ENCODE results near the gene LMAN2L.
A peak's percentile ranks its signal among the peaks of the same experiment; 100 is the strongest.

LMAN2L gene

DNA sequence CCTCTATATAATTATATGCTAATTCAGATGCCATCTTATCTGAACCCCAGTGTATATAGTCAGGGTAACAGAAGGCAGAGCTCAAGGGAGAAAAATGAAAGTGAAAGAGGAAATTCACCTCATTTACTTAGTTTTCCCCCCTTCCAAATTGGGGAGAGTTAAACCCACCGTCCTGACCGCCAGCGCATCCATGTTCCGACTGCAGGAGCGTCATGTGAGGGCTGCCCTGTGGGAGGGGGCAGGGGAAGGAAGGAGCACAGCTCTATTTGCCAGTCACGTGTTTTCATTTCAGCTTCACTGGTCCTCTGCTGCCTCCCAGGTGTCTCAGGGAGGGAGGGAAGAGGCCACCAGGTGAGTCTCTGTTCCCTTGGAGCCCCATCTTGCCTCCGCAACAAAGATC is 34.1 kb upstream of the LMAN2L start:
- peak; percentile 71 for DNase-seq (ENCODE audit: low read depth)
- TF ChIP-seq, protein P1, sequence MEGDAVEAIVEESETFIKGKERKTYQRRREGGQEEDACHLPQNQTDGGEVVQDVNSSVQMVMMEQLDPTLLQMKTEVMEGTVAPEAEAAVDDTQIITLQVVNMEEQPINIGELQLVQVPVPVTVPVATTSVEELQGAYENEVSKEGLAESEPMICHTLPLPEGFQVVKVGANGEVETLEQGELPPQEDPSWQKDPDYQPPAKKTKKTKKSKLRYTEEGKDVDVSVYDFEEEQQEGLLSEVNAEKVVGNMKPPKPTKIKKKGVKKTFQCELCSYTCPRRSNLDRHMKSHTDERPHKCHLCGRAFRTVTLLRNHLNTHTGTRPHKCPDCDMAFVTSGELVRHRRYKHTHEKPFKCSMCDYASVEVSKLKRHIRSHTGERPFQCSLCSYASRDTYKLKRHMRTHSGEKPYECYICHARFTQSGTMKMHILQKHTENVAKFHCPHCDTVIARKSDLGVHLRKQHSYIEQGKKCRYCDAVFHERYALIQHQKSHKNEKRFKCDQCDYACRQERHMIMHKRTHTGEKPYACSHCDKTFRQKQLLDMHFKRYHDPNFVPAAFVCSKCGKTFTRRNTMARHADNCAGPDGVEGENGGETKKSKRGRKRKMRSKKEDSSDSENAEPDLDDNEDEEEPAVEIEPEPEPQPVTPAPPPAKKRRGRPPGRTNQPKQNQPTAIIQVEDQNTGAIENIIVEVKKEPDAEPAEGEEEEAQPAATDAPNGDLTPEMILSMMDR (IDR thresholded peaks at IDR 0.05; ENCODE audit: insufficient read depth, low read depth, low read length, missing control alignments): no peak
- peak overlapping the region; percentile 25 for H3K4me3 ChIP-seq (ENCODE audit: low read depth, low read length)

DNA sequence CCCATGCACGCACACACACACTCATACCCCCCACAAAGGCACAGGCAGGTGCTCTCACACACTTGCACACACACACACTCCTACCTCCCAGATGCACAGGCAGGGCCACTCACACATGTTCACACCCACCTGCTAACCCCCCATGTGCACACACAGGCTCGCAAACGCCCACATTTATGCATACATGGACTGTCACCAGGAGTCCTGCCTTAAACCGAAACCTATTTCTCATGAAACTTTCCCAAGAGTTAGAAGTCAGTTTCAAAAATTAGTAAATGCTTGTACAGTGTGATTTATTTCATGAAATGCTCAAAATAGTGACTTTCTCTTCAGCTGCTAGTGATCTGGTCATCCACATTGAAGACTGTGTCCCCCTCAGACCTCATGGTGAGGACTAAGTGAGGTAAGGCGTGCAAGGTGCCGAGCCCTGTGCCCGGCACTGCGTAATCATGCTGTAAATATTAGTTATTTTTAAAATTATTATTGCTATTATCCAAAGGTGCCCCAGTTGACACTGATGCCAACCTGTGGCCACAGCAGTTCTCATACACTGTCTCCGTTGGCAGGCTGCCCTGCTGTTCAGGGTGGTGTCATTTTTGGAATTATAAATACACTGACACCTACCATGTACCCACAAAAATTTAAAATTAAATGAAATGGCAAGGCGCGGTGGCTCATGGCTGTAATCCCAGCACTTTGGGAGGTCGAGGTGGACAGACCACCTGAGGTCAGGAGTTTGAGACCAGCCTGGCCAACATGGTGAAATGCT is 33.2 kb upstream of the LMAN2L start:
- DNase-seq (ENCODE audit: low read depth): peak; percentile 77
- TF ChIP-seq, protein P1 (IDR thresholded peaks at IDR 0.05; ENCODE audit: insufficient read depth, low read depth, low read length, missing control alignments): no peak

DNA sequence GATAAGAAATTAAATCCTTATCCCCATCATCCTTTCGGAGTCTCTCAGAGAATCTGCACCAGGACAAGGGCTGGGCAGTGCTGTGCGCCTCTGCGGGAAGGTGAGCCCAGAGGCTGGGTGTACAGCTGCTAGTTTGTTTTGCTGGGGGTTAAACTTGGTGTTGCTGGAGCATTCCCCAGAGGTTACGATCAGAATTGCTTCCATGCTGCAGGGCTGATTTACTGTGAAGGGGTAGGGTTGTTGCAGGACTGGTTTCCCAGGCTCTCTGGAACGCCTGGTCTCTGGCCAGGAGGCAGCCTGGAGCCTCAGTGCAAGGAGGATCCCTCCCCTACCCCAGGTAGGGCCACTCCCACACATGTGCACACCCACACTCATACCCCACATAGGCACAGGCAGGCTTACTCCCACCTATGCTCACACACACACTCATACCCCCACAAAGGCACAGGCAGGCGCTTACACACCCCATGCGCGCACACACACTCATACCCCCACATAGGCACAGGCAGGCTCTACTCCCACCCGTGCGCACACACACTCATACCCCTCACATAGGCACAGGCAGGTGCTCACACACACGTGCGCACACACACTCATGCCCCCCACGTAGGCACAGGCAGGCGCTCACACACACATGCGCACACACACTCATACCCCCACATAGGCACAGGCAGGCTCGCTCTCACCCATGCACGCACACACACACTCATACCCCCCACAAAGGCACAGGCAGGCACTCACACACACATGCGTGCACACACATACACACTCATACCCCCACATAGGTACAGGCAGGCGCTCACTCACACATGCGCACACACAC is 32.1 kb upstream of the LMAN2L start:
- TF ChIP-seq, protein P1 (IDR thresholded peaks at IDR 0.05; ENCODE audit: insufficient read depth, low read depth, low read length, missing control alignments): no peak

More for the DNA sequence above, 33.2 kb upstream of the LMAN2L start:
- H3K4me3 ChIP-seq (ENCODE audit: low read depth, low read length): peak overlapping the region; percentile 25

DNA sequence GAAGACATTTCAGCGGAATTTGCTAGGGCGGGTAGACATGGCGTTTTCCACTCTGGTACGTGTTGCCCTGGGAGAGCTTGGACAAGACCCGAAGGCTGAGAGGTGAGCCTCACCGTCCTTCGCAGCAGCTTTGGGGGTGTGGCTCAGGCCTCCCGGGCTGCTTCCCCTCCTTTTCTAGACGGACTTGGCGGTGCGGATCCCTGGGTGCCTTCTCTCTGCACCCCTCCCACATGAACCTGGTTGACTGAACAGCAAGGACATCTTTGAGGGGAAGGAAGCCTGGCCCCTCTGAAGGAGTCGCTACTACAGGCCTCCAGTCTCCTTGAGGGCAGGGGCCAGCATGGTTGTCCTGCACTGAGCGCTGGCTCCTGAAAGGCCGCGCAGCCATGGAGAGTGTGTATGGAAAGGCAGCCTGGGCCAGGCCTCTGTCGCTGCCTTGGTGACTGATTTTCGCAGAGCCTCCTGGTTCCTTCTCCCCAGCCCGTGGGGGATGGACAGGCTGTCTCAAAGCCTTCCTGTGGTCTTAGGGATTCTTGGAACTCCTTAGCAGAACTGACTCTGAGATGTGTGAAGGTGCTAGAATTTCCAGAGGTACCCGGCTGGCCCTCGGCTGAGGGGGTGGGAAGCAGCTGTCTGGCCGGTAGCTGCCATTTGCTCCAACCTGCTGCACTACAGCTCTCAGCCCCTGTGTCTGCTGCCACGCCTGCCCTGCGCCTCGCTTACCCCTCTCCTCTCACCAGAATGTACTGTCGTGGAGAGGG is 30.8 kb upstream of the LMAN2L start:
- H3K4me3 ChIP-seq (ENCODE audit: low read depth, low read length): no peak overlapping the region
- TF ChIP-seq, protein P1 (IDR thresholded peaks at IDR 0.05; ENCODE audit: insufficient read depth, low read depth, low read length, missing control alignments): no peak
- no peak for DNase-seq (ENCODE audit: low read depth)

More for the DNA sequence above, 32.1 kb upstream of the LMAN2L start:
- DNase-seq (ENCODE audit: low read depth): no peak
- no peak overlapping the region for H3K4me3 ChIP-seq (ENCODE audit: low read depth, low read length)

DNA sequence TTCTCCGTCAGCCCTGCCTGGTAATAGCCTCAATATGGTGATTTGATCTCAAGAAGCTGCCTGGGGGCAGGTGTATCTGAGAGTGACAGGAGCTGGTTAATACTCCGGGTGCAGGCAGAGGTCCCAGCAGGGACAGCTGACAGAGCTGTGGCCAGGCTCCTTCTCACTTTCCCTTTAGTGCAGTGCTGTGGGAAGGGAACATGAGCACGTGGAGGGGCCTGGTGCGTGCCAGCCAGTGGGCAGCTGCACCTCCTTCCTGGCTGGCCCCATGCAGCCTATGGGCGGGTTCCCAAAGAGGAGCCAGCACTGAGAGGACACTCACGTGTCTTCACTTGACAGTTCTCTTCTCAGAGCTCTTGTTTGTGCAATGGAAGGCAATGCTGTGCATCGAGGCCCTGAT is 29.9 kb upstream of the LMAN2L start:
- no peak overlapping the region for H3K4me3 ChIP-seq (ENCODE audit: low read depth, low read length)
- no peak for DNase-seq (ENCODE audit: low read depth)
- TF ChIP-seq, protein P1 (IDR thresholded peaks at IDR 0.05; ENCODE audit: insufficient read depth, low read depth, low read length, missing control alignments): no peak

DNA sequence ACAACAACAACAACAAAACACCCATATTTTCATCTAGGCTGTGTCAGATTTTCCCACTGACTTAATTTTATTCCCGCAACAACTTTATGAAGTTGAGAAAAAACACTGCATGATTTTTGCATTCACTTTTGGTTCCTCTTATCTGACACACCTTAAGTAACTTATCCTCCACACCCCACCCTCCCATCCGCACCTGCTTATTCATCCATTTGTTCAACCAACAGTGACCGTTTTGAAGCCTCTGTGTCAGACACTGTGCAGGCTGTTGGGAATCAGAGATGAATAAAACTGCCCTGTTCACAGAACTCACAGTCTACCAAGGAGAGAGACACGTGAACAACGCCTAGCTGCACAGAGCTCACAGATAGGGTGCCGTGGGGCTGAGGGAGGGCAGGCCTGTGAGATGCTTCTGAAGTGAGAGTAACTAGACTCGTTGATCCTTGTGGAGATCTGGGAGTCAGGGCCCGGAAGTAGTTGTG is 28.3 kb upstream of the LMAN2L start:
- TF ChIP-seq, protein P1 (IDR thresholded peaks at IDR 0.05; ENCODE audit: insufficient read depth, low read depth, low read length, missing control alignments): no peak
- peak; percentile 74 for DNase-seq (ENCODE audit: low read depth)
- peak overlapping the region; percentile 2 for H3K4me3 ChIP-seq (ENCODE audit: low read depth, low read length)

Data from GM12865 (cell line).